CD4-positive, alpha-beta T cell (primary cell): ENCODE data around the gene SDK1. TPM values are rescaled to one million over a fixed set of nuclear protein-coding genes. Genes with fewer than 3 reads are reported as not detected.

Experiments used
- ATAC-seq: fragments of 200-7000 bp; cut with Tn5 transposase; one replicate; pipeline ENCODE4 v1.10.0; 2022; ENCODE audit warnings: mild to moderate bottlenecking; ENCODE audit not compliant: poor library complexity
- CTCF ChIA-PET: fragments of 350-600 bp; sonication (Branson Sonifier 250); formaldehyde crosslinking; loops from one replicate; lab custom pipeline; 2021; ENCODE audit warnings: antibody characterized with exemption, inconsistent platforms; lab: Charles Lee
- POLR2A ChIA-PET: fragments of 350-600 bp; sonication (Branson Sonifier 250); formaldehyde crosslinking; loops from one replicate; lab custom pipeline; 2021; ENCODE audit warnings: antibody characterized with exemption, inconsistent platforms; lab: Charles Lee
- DNase-seq, 14 experiments: peaks; one replicate each; pipeline ENCODE4 v3.0.0-alpha.2; 2013 to 2020; ENCODE audit warnings: mixed read lengths in 2 of 14
- H3K27ac ChIP-seq, 2 donors: one replicate each; pipeline versions ENCODE4 v1.5.1 to v1.7.0; 2013; ENCODE audit warnings: low read length in 2 of 2, low read depth in 1 of 2, mild to moderate bottlenecking in 1 of 2
- H3K27me3 ChIP-seq, 2 experiments: 1 replicate in 1 of 2; 2 replicates in 1 of 2; pipeline versions ENCODE4 v1.6.1 to v1.7.0; 2013; ENCODE audit warnings: low read length in 2 of 2, control low read depth in 1 of 2, mild to moderate bottlenecking in 1 of 2, moderate library complexity in 1 of 2; ENCODE audit not compliant: insufficient read depth in 2 of 2, control insufficient read depth in 1 of 2
- H3K36me3 ChIP-seq: one replicate; pipeline ENCODE4 v1.6.1; 2013; ENCODE audit warnings: low read length, control low read depth; ENCODE audit not compliant: insufficient read depth
- H3K4me1 ChIP-seq: one replicate; pipeline ENCODE4 v1.6.1; 2013; ENCODE audit warnings: low read length, control low read depth; ENCODE audit not compliant: insufficient read depth
- H3K4me3 ChIP-seq: one replicate; pipeline ENCODE4 v1.5.1; 2013; ENCODE audit warnings: mild to moderate bottlenecking, low read length, moderate library complexity
- H3K9me3 ChIP-seq, 2 experiments: 1 replicate in 1 of 2; 2 replicates in 1 of 2; pipeline versions ENCODE4 v1.6.1 to v1.7.0; 2013; ENCODE audit warnings: low read length in 2 of 2, mild to moderate bottlenecking in 2 of 2, control low read depth in 1 of 2, moderate library complexity in 1 of 2; ENCODE audit not compliant: control insufficient read depth in 1 of 2, insufficient read depth in 1 of 2
- H3K27ac Mint-ChIP-seq: one replicate; pipeline ENCODE4 v1.8.0; 2020; ENCODE audit warnings: mixed read lengths
- H3K27me3 Mint-ChIP-seq: one replicate; pipeline ENCODE4 v1.8.0; 2021; ENCODE audit warnings: mixed read lengths
- H3K36me3 Mint-ChIP-seq: one replicate; pipeline ENCODE4 v1.8.0; 2021; ENCODE audit warnings: low read depth, mixed read lengths
- H3K4me1 Mint-ChIP-seq: one replicate; pipeline ENCODE4 v1.8.0; 2021; ENCODE audit warnings: low read depth, mixed read lengths
- H3K4me3 Mint-ChIP-seq: one replicate; pipeline ENCODE4 v1.8.0; 2020; ENCODE audit warnings: mild to moderate bottlenecking, mixed read lengths
- H3K9me3 Mint-ChIP-seq: one replicate; pipeline ENCODE4 v1.8.0; 2020; ENCODE audit warnings: mixed read lengths
- intact Hi-C, 2 experiments: fragments of 100-400 bp; cut with DNase I in 1 of 2; cut with micrococcal nuclease in 1 of 2; formaldehyde crosslinking; loops; one replicate each; pipeline versions ENCODE4 v1.15.1 to v1.9.0; 2023 to 2025; cut with DNase I, micrococcal nuclease
- total RNA-seq, 174 experiments: library from RNA in 2 of 174; stranded (reverse) in 2 of 174; gene quantifications; one replicate each; pipeline ENCODE4 v1.2.3 and lab custom pipeline; 2021 to 2026
- TF ChIP-seq, protein P1 (sequence below): fragments of 200-600 bp; IDR thresholded peaks from one replicate; pipeline ENCODE4 v1.8.0; 2022; ENCODE audit warnings: antibody characterized with exemption, mild to moderate bottlenecking

Gene SDK1
- total RNA-seq, 2 experiments from 2014 or later = 1.1 to 1.3 TPM

DNA sequence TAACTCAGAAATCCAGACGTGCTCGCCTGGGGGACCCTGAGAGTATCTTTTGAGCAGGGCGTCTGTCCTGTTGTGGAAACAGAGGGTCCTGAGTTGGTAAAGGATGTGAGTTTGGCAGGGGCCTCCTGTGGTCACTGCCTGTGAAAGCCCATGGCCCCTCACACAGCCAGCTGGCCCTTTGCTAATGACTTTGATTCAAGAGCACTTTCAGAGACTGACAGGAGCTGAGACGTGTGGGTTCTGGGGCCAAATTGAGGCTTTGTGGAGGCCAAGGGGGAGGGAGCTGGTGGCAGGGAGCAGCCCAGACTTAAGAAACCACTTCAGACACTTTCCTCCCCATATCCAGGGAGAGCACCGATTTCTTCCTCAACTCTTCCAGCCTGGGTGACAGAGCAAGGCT is 921.6 kb downstream of the SDK1 start:
- Histone ChIP-seq H3K9me3 (peaks cover 0 to 4% of the 10 kb centered on the region in 2 experiments), H3K27ac (no peak overlapping the region), H3K4me1 (no peaks in the 10 kb centered on the region), H3K36me3 (no peaks in the 10 kb centered on the region), H3K4me3 (no peak overlapping the region), H3K27me3 (no peaks in the 10 kb centered on the region)
- DNase-seq = no peak
- Mint-ChIP-seq H3K27ac (no peak overlapping the region), H3K4me1 (no peaks in the 10 kb centered on the region), H3K9me3 (no peaks in the 10 kb centered on the region), H3K36me3 (no peaks in the 10 kb centered on the region), H3K27me3 (no peaks in the 10 kb centered on the region), H3K4me3 (no peak overlapping the region)
- ATAC-seq = no peak
- CTCF ChIA-PET = no interaction called here
- TF ChIP-seq, protein P1, sequence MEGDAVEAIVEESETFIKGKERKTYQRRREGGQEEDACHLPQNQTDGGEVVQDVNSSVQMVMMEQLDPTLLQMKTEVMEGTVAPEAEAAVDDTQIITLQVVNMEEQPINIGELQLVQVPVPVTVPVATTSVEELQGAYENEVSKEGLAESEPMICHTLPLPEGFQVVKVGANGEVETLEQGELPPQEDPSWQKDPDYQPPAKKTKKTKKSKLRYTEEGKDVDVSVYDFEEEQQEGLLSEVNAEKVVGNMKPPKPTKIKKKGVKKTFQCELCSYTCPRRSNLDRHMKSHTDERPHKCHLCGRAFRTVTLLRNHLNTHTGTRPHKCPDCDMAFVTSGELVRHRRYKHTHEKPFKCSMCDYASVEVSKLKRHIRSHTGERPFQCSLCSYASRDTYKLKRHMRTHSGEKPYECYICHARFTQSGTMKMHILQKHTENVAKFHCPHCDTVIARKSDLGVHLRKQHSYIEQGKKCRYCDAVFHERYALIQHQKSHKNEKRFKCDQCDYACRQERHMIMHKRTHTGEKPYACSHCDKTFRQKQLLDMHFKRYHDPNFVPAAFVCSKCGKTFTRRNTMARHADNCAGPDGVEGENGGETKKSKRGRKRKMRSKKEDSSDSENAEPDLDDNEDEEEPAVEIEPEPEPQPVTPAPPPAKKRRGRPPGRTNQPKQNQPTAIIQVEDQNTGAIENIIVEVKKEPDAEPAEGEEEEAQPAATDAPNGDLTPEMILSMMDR = no peak
- intact Hi-C loops = no loop called here
- POLR2A ChIA-PET = no interaction called here

DNA sequence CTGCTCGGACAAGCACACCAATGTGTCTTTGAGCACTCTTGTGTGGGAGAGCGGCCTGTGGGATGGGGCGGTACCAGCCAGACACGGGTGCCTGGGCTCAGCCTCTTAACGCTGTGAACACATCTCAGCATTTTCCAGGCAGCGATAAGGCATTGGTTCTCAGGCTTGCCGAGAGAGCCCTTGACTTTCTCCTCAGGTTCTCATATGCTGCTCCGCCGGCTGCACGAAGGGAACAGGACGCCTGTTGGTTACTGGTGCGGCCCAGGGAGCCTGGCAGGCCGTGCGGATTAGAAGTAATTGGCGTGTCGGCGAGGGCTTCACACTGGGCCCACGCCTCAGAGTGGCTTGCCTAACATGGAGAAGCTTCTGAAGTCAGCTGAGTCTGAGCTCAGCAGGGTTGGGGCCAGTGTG is 924.3 kb downstream of the SDK1 start:
- no peak overlapping the region for H3K27ac Mint-ChIP-seq
- POLR2A ChIA-PET = no interaction called here
- no peaks in the 10 kb centered on the region for H3K4me1 ChIP-seq
- peaks cover 0 to 4% of the 10 kb centered on the region in 2 experiments for H3K9me3 ChIP-seq
- TF ChIP-seq, protein P1 = no peak
- no peaks in the 10 kb centered on the region for H3K27me3 Mint-ChIP-seq
- no peak overlapping the region for H3K27ac ChIP-seq
- H3K4me3 ChIP-seq = no peak overlapping the region
- H3K36me3 ChIP-seq = no peaks in the 10 kb centered on the region
- no peaks in the 10 kb centered on the region for H3K9me3 Mint-ChIP-seq
- no peak overlapping the region for H3K4me3 Mint-ChIP-seq
- CTCF ChIA-PET = no interaction called here
- H3K27me3 ChIP-seq = no peaks in the 10 kb centered on the region
- DNase-seq = no peak
- intact Hi-C loops = no loop called here
- ATAC-seq = no peak
- no peaks in the 10 kb centered on the region for H3K4me1 Mint-ChIP-seq
- no peaks in the 10 kb centered on the region for H3K36me3 Mint-ChIP-seq

DNA sequence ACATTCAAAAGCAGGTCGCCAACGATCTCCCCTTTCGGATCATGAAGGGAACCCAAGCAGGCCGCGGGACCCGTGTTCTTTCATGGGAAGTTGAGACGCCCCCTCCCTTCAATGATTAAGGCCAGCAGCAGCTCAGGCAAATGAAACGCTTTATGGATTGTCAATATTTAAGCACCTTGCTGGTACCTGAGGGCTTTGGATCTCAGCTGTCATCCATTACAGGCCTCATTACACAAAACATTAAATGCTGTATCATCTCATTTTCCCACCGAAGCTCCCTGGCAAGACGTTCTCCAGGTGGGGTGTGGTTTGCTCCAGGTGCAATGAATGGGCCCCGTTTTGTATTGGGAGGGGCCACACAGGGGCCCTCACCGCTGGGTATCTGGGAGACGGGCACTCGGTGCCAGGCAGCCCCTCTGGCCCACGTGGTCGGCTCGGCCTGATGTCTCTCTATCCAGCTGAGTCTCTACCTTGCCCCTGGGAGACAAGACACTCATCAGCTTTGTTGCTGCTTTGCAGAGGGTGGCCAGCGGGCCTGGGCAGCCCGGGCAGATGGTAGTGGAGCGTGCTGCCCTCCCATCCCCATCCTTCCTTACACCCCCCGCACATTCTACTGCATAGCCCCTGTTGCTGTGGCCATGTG is 925.0 kb downstream of the SDK1 start:
- intact Hi-C loops = no loop called here
- Mint-ChIP-seq H3K9me3 (no peaks in the 10 kb centered on the region), H3K27me3 (no peaks in the 10 kb centered on the region), H3K4me3 (no peak overlapping the region), H3K4me1 (no peaks in the 10 kb centered on the region), H3K36me3 (no peaks in the 10 kb centered on the region), H3K27ac (no peak overlapping the region)
- DNase-seq = no peak
- no peak for ATAC-seq
- peaks cover 0 to 4% of the 10 kb centered on the region in 2 experiments for H3K9me3 ChIP-seq
- TF ChIP-seq, protein P1 = no peak
- no peak overlapping the region for H3K27ac ChIP-seq
- H3K4me1 ChIP-seq = no peaks in the 10 kb centered on the region
- CTCF ChIA-PET = no interaction called here
- POLR2A ChIA-PET = no interaction called here
- no peak overlapping the region for H3K4me3 ChIP-seq
- H3K36me3 ChIP-seq = no peaks in the 10 kb centered on the region
- no peaks in the 10 kb centered on the region for H3K27me3 ChIP-seq
